Measurements from ENCODE around the gene PIEZO2.

GRCh38 chr18:11104307-11104706 lies 45.1 kb downstream of the PIEZO2 start:
- TF ChIP-seq CTCF (conservative IDR thresholded peaks at IDR 0.05) (no peak), ZFX (IDR thresholded peaks at IDR 0.05) (no peak)

All from C4-2B (cell line).